Endodermal cell (in vitro differentiated cells): ENCODE results near the gene PTPA. TPM values are rescaled to one million over a fixed set of nuclear protein-coding genes. Genes with fewer than 3 reads are reported as not detected.

Experiments used
- DNase-seq: peaks from one replicate; pipeline ENCODE4 v3.0.0-alpha.2; 2017
- H3K27ac ChIP-seq: 2 replicates; pipeline ENCODE4 v1.5.1; 2013; ENCODE audit warnings: mild to moderate bottlenecking, low read depth, low read length, moderate library complexity
- H3K27me3 ChIP-seq: 2 replicates; pipeline ENCODE4 v1.6.1; 2013; ENCODE audit warnings: mild to moderate bottlenecking, low read length, moderate library complexity; ENCODE audit not compliant: insufficient read depth, control insufficient read depth, poor library complexity, severe bottlenecking
- H3K36me3 ChIP-seq: 2 replicates; pipeline ENCODE4 v1.7.0; 2013; ENCODE audit warnings: mild to moderate bottlenecking, low read length, moderate library complexity; ENCODE audit not compliant: control insufficient read depth, insufficient read depth
- H3K4me1 ChIP-seq: one replicate; pipeline ENCODE4 v1.7.0; 2013; ENCODE audit warnings: low read length; ENCODE audit not compliant: control insufficient read depth, insufficient read depth
- H3K4me3 ChIP-seq: 2 replicates; pipeline ENCODE4 v1.5.1; 2013; ENCODE audit warnings: mild to moderate bottlenecking, low read length, moderate library complexity
- H3K9ac ChIP-seq: 2 replicates; pipeline ENCODE4 v1.6.1; 2013; ENCODE audit warnings: mild to moderate bottlenecking, low read length, moderate library complexity; ENCODE audit not compliant: poor library complexity, severe bottlenecking; ENCODE audit errors: extremely low read depth
- H3K9me3 ChIP-seq: 2 replicates; pipeline ENCODE4 v1.6.1; 2013; ENCODE audit warnings: mild to moderate bottlenecking, low read length, moderate library complexity; ENCODE audit not compliant: control insufficient read depth
- H3K27ac Mint-ChIP-seq: 2 replicates; pipeline ENCODE4 v1.8.0; 2020; ENCODE audit warnings: mixed read lengths
- H3K27me3 Mint-ChIP-seq: 2 replicates; pipeline ENCODE4 v1.8.0; 2021; ENCODE audit warnings: mild to moderate bottlenecking, mixed read lengths; ENCODE audit not compliant: insufficient read depth
- H3K36me3 Mint-ChIP-seq: 2 replicates; pipeline ENCODE4 v1.8.0; 2020; ENCODE audit warnings: low read depth, mixed read lengths
- H3K4me1 Mint-ChIP-seq: 2 replicates; pipeline ENCODE4 v1.8.0; 2020; ENCODE audit warnings: mixed read lengths
- H3K4me3 Mint-ChIP-seq: 2 replicates; pipeline ENCODE4 v1.8.0; 2020; ENCODE audit warnings: mild to moderate bottlenecking, moderate library complexity, mixed read lengths
- H3K9me3 Mint-ChIP-seq: 2 replicates; pipeline ENCODE4 v1.8.0; 2020; ENCODE audit warnings: mild to moderate bottlenecking, mixed read lengths
- CTCF ChIP-seq: fragments of 200-600 bp; sonication (generic); conservative IDR thresholded peaks from 2 replicates; pipeline ENCODE4 v1.5.0; 2021; ENCODE audit warnings: antibody characterized with exemption, mild to moderate bottlenecking
- whole genome bisulfite sequencing, 2 experiments: methylation state at CpG; one replicate each; pipeline versions ENCODE4 v1.1.5 to v1.1.7; 2013; ENCODE audit warnings: missing lambda C conversion rate in 2 of 2, mixed read lengths in 1 of 2; ENCODE audit not compliant: insufficient coverage in 1 of 2, insufficient read length in 1 of 2; 5-methylcytosine and 5-hydroxymethylcytosine counted together
- total RNA-seq, 2 donors: library from RNA; stranded (reverse); fragmentation: NEBNext Ultra II Directional in 1 of 2; extraction: Animal tissue kit (Norgen Biotek cat#: 25700) in 1 of 2; gene quantifications; 2 replicates in 1 of 2; 3 replicates in 1 of 2; pipeline ENCODE4 v1.2.1, GENCODE V29; 2021

PTPA gene
- total RNA-seq, 2 donors from 2014 or later = 134 to 139 TPM

GRCh38 chr9:129113645-129114304 is 2.6 kb downstream of the PTPA start:
- H3K27ac ChIP-seq = no peak overlapping the region
- Mint-ChIP-seq H3K27me3 (peaks cover 16% of the 10 kb centered on the region), H3K9me3 (no peaks in the 10 kb centered on the region), H3K27ac (no peak overlapping the region), H3K4me3 (no peak overlapping the region), H3K4me1 (peaks cover 17% of the 10 kb centered on the region), H3K36me3 (peaks cover 9% of the 10 kb centered on the region)
- no peak overlapping the region for H3K4me3 ChIP-seq
- DNase-seq = no peak
- H3K9me3 ChIP-seq = no peaks in the 10 kb centered on the region
- TF ChIP-seq CTCF = no peak
- H3K4me1 ChIP-seq = no peaks in the 10 kb centered on the region
- peaks cover 8% of the 10 kb centered on the region for H3K27me3 ChIP-seq
- no peaks in the 10 kb centered on the region for H3K36me3 ChIP-seq
- H3K9ac ChIP-seq = no peak overlapping the region
- WGBS, 2 experiments = 91 to 94% methylated on average over 15 to 17 of the region's 17 CpGs

- 84 to 89% methylated on average over 3 to 4 of the region's 4 CpGs for WGBS, 2 experiments
- no peaks in the 10 kb centered on the region for H3K4me1 ChIP-seq
- no peak for DNase-seq
- no peaks in the 10 kb centered on the region for H3K27me3 ChIP-seq
- H3K27ac Mint-ChIP-seq = no peak overlapping the region
- H3K9me3 ChIP-seq = no peaks in the 10 kb centered on the region
- H3K27ac ChIP-seq = no peak overlapping the region
- peaks cover 24% of the 10 kb centered on the region for H3K36me3 ChIP-seq
- H3K4me1 Mint-ChIP-seq = peaks cover 5% of the 10 kb centered on the region
- H3K9me3 Mint-ChIP-seq = no peaks in the 10 kb centered on the region
- no peak for TF ChIP-seq CTCF
- H3K4me3 Mint-ChIP-seq = no peak overlapping the region
- H3K9ac ChIP-seq = no peak overlapping the region
- no peaks in the 10 kb centered on the region for H3K27me3 Mint-ChIP-seq
- no peak overlapping the region for H3K4me3 ChIP-seq
- peaks cover 45% of the 10 kb centered on the region for H3K36me3 Mint-ChIP-seq
Observed at GRCh38 chr9:129118799-129119198, 7.6 kb downstream of the PTPA start.

- 94% methylated on average over 3 of the region's 3 CpGs for WGBS, 2 experiments
- Histone ChIP-seq H3K9ac (no peak overlapping the region), H3K4me1 (no peaks in the 10 kb centered on the region), H3K9me3 (no peaks in the 10 kb centered on the region), H3K36me3 (peaks cover 40% of the 10 kb centered on the region), H3K27me3 (no peaks in the 10 kb centered on the region), H3K27ac (no peak overlapping the region), H3K4me3 (no peak overlapping the region)
- no peak for DNase-seq
- Mint-ChIP-seq H3K4me3 (no peak overlapping the region), H3K27ac (peak overlapping the region; percentile 27), H3K9me3 (no peaks in the 10 kb centered on the region), H3K36me3 (peaks cover 57% of the 10 kb centered on the region), H3K4me1 (peaks cover 4% of the 10 kb centered on the region), H3K27me3 (no peaks in the 10 kb centered on the region)
- TF ChIP-seq CTCF = no peak
Observed at GRCh38 chr9:129121483-129121882, 10.3 kb downstream of the PTPA start.
